Heart right ventricle (tissue), 16 donors: ENCODE measurements around the gene TMEM92. TPM values are rescaled to one million over a fixed set of nuclear protein-coding genes. Genes with fewer than 3 reads are reported as not detected.

ENCODE experiments used
- ATAC-seq, 8 donors: fragments of 200-7000 bp; cut with Tn5 transposase; one replicate each; pipeline ENCODE4 v1.9.1; 2020; ENCODE audit warnings: mild to moderate bottlenecking in 8 of 8, moderate library complexity in 8 of 8, moderate number of reproducible peaks in 1 of 8
- DNase-seq, 2 donors: peaks; one replicate each; pipeline ENCODE4 v3.0.0-alpha.2; 2020
- H3K27ac ChIP-seq, 10 donors: fragments of 200-600 bp; sonication (generic) in 2 of 10; one replicate each; pipeline versions ENCODE4 v1.5.0 to v1.8.0; 2020 to 2022; ENCODE audit warnings: mild to moderate bottlenecking in 3 of 10
- H3K27me3 ChIP-seq, 7 donors: fragments of 200-600 bp; one replicate each; pipeline ENCODE4 v1.8.0; 2021 to 2022; ENCODE audit warnings: mild to moderate bottlenecking in 2 of 7
- H3K36me3 ChIP-seq, 9 donors: fragments of 200-600 bp; sonication (generic) in 1 of 9; one replicate each; pipeline versions ENCODE4 v1.5.0 to v1.8.0; 2020 to 2022; ENCODE audit warnings: mild to moderate bottlenecking in 2 of 9
- H3K4me1 ChIP-seq, 9 donors: fragments of 200-600 bp; sonication (generic) in 1 of 9; one replicate each; pipeline versions ENCODE4 v1.5.0 to v1.8.0; 2020 to 2022; ENCODE audit warnings: mild to moderate bottlenecking in 4 of 9
- H3K4me3 ChIP-seq, 10 donors: fragments of 200-600 bp; sonication (generic) in 2 of 10; one replicate each; pipeline versions ENCODE4 v1.5.0 to v1.8.0; 2020 to 2022; ENCODE audit warnings: mild to moderate bottlenecking in 7 of 10, moderate library complexity in 2 of 10
- H3K9me3 ChIP-seq, 11 donors: fragments of 200-600 bp in 10 of 11; sonication (generic) in 2 of 11; one replicate each; pipeline versions ENCODE4 v1.5.0 to v1.8.0; 2013 to 2022; ENCODE audit warnings: mild to moderate bottlenecking in 2 of 11, control low read depth in 1 of 11, moderate library complexity in 1 of 11
- CTCF ChIP-seq, 9 donors: fragments of 200-600 bp; sonication (generic) in 2 of 9; IDR thresholded peaks; one replicate each; pipeline versions ENCODE4 v1.5.0 to v1.8.0; 2021 to 2022; ENCODE audit warnings: antibody characterized with exemption in 9 of 9, mild to moderate bottlenecking in 5 of 9, moderate library complexity in 1 of 9
- WGBS, 2 donors: extraction: QIAGEN DNeasy Blood & Tissue Kit; methylation state at CpG; one replicate each; pipeline ENCODE4 v1.1.7; 2013; ENCODE audit warnings: inconsistent platforms in 1 of 2; 5-methylcytosine and 5-hydroxymethylcytosine counted together
- intact Hi-C, 10 donors: fragments of 100-400 bp; cut with DNase I; formaldehyde crosslinking; loops; one replicate each; pipeline versions ENCODE4 v1.11.1 to v1.14.2; 2022
- long read RNA-seq, 3 donors: library from polyadenylated mRNA; unstranded; transcript quantifications; one replicate each; pipeline ENCODE4 v2.0.0, GENCODE V29; 2020 to 2021
- polyA plus RNA-seq, 2 donors: library from polyadenylated mRNA; stranded (reverse); fragments of 200-250 nt; gene quantifications; one replicate each; pipeline ENCODE4 v1.2.3, GENCODE V29; 2013
- total RNA-seq, 10 donors: library from RNA; stranded (reverse); fragmentation: NEBNext Ultra II Directional in 3 of 10; extraction: Animal tissue kit (Norgen Biotek cat#: 25700) in 3 of 10; gene quantifications; one replicate each; pipeline versions ENCODE4 v1.2.1 to v1.2.4, GENCODE V29; 2021 to 2023
- donor health status: Arrhythmogenic right ventricular cardiomyopathy.
- donor health status: ischemic (EF 13 %, LVEDD 7.1; RV severe dilation, severe dysfunction).
- donor health status: healthy with polysubstance abuse.
- donor health status: DM: no; HTN: yes; CAD: no.
- donor health status: DM: no; HTN: no; CAD: no.
- donor health status: ischemic (EF 25% LVEDD 6.9; RV normal size, moderate dysfunction).
- donor health status: ischemic (EF 25% LVEDD 5.7; RV mildly dilated, moderate dysfunction).
- donor health status: healthy.
- donor health status: DM: yes; HTN: yes; CAD: no.
- donor health status: Ischemic cardiomyopathy.
- donor health status: ischemic (EF 35%, LVEDD 5.7; RV mildly dilated, moderate dysfunction).
- donor health status: nonischemic (EF 11% LVEDD 7.7; RV severe dilation, severe dysfunction).
- donor health status: DM: yes; HTN: yes; CAD: no.
- donor health status: PGD.
- donor health status: ischemic (EF 29% LVEDD 5.4; RV normal size, mild dysfunction).
- donor health status: nonischemic (EF 23%, LVEDD 6.1; RV moderate dilation, normal function).

Gene TMEM92
- total RNA-seq (not detected), polyA plus RNA-seq (under 1 TPM in 1 of 2 donors, not detected in 1; 0.04 TPM)
- long read RNA-seq, donor 1, result 0 reads
- long read RNA-seq, donor 2, result 0 reads
- long read RNA-seq, donor 3, result 0 reads

GRCh38 chr17:50274142-50274896 lies at the start of gene TMEM92:
TSS of gene TMEM92 (plus strand) at chr17:50274466. CDS start at chr17:50274502, 36 bp downstream.
- ATAC-seq (no peak), DNase-seq (no peak)
- Histone ChIP-seq H3K4me1 (peaks cover 0 to 33% (median 5%) of the 10 kb centered on the region in 9 donors), H3K9me3 (no peaks in the 10 kb centered on the region), H3K27me3 (peaks cover 0 to 51% (median 31%) of the 10 kb centered on the region in 7 donors), H3K27ac (peak within 1 kb of the TSS in 4 of 10 donors; percentile 44 to 82 (median 48)), H3K36me3 (no peaks in the 10 kb centered on the region), H3K4me3 (peak within 1 kb of the TSS in 9 of 10 donors; percentile 44 to 62 (median 57))
- intact Hi-C loops, result loop anchor here in 1 of 10 donors (5.0 kb wide), 1 partner anchor 72 kb away; the partner anchor contains the start of gene COL1A1
- 31 to 36% methylated on average over 23 of the region's 23 CpGs for WGBS, 2 donors
- no peak for TF ChIP-seq CTCF (IDR thresholded peaks at IDR 0.05)

DNA sequence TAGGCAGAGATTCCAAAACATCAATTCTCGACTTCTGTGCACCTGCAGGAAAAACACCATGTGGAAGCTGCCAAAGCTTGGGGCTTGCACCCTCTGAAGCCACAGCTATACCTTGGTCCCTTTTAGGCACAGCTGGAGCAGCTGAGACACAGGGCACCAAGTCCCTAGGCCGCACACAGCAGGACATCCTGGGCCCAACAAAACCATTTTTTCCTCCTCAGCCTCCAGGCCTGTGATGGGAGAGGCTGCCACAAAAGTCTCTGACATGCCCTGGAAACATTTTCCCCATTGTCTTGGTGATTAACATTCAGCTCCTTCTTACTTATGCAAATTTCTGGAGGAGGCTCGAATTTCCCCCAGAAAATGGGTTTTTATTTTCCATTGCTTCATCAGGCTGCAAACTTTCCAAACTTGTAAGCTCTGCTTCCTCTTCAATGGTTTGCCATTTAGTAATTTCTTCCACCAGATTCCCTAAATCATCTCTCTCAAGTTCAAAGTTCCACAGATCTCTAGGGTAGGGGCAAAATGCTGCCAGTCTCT lies 48.5 kb upstream of the TMEM92 start:
- no peak for DNase-seq
- WGBS, 2 donors, result 78 to 80% methylated on average over 3 of the region's 3 CpGs
- H3K4me1 ChIP-seq, result peaks cover 0 to 21% (median 6%) of the 10 kb centered on the region in 9 donors
- ATAC-seq, result no peak
- no peak overlapping the region for H3K4me3 ChIP-seq
- H3K27ac ChIP-seq, result no peak overlapping the region
- peaks cover 0 to 7% (median 0%) of the 10 kb centered on the region in 7 donors for H3K27me3 ChIP-seq
- intact Hi-C loops, result no loop called here
- TF ChIP-seq CTCF (IDR thresholded peaks at IDR 0.05), result no peak
- H3K36me3 ChIP-seq, result no peaks in the 10 kb centered on the region
- H3K9me3 ChIP-seq, result peaks cover 0 to 20% (median 5%) of the 10 kb centered on the region in 11 donors

GRCh38 chr17:50234581-50234980 lies 39.7 kb upstream of the TMEM92 start:
- peaks cover 0 to 23% (median 4%) of the 10 kb centered on the region in 7 donors for H3K27me3 ChIP-seq
- H3K4me3 ChIP-seq, result no peak overlapping the region
- intact Hi-C loops, result no loop called here
- no peak for TF ChIP-seq CTCF (IDR thresholded peaks at IDR 0.05)
- no peaks in the 10 kb centered on the region for H3K36me3 ChIP-seq
- no peak overlapping the region for H3K27ac ChIP-seq
- H3K9me3 ChIP-seq, result peaks cover 0 to 12% (median 0%) of the 10 kb centered on the region in 11 donors
- peaks cover 0 to 11% (median 0%) of the 10 kb centered on the region in 9 donors for H3K4me1 ChIP-seq
- ATAC-seq (no peak), DNase-seq (no peak)

DNA sequence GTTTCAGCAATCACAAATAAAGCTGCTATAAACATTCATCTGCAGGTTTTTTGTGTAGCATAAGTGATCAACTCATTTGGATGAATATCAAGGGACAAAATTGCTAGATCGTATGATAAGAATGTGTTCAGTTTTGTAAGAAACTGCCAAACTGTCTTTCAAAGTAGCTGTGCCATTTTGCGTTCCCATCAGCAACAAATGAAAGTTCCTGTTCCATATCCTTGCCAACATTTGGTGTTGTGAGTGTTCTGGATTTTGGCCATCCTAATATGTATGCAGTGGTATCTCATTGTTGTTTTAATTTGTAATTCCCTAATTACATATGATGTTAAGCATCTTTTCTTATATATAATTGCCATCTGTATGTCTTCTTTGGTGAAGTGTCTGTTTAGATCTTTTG lies 36.4 kb upstream of the TMEM92 start:
- H3K27me3 ChIP-seq, result peaks cover 0 to 25% (median 4%) of the 10 kb centered on the region in 7 donors
- no peak for DNase-seq
- intact Hi-C loops, result no loop called here
- peaks cover 0 to 21% (median 5%) of the 10 kb centered on the region in 9 donors for H3K4me1 ChIP-seq
- no peak for ATAC-seq
- 47 to 54% methylated on average over 2 of the region's 2 CpGs for WGBS, 2 donors
- no peak for TF ChIP-seq CTCF (IDR thresholded peaks at IDR 0.05)
- H3K27ac ChIP-seq, result no peak overlapping the region
- no peak overlapping the region for H3K4me3 ChIP-seq
- no peaks in the 10 kb centered on the region for H3K36me3 ChIP-seq
- peaks cover 0 to 12% (median 0%) of the 10 kb centered on the region in 11 donors for H3K9me3 ChIP-seq
